HG03520 (cell line): ENCODE results near the gene OR2A7.
"Not testable (repeated sequence)": the region's sequence is repeated elsewhere in the genome, so short reads cannot be mapped to it uniquely, and the experiment has no call there.

Source experiments
- ATAC-seq: cut with Tn5 transposase; IDR thresholded peaks from one replicate; pipeline ENCODE4 v1.9.1; 2021; ENCODE audit warnings: mild to moderate bottlenecking, moderate library complexity; ENCODE audit not compliant: unreplicated experiment

Gene OR2A7

DNA sequence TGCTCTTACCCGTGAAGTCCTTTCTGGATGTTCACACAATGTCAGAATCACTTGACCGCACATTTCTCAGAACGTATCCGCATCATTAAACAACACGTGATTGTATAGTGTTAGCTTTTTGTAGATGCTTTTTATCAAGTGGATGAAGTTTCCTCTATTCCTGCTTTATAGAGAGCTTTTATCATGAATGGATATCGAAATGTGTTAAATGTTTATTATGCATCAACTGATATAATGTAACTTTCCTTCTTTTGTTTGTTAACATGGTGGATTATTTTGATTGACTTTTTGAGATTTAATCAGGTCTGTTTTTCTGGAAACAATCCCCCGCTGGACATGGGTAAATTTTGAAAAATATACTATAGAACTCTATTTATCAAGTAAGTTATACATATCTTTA, at the start of gene OR2A7:
TSS of gene OR2A7 (minus strand) at position 101 of the 400 bp plus-strand sequence. CDS start 5,164 bp downstream, outside the sequence.
- ATAC-seq = not testable (repeated sequence)

- ATAC-seq = not testable (repeated sequence)
These were observed 47.4 kb upstream of the OR2A7 start, which contains the start of gene OR2A1 for GRCh38 chr7:144311872-144312469. TSS of gene OR2A1 (plus strand) at chr7:144312419. CDS start at chr7:144318125, 5,706 bp downstream.

DNA sequence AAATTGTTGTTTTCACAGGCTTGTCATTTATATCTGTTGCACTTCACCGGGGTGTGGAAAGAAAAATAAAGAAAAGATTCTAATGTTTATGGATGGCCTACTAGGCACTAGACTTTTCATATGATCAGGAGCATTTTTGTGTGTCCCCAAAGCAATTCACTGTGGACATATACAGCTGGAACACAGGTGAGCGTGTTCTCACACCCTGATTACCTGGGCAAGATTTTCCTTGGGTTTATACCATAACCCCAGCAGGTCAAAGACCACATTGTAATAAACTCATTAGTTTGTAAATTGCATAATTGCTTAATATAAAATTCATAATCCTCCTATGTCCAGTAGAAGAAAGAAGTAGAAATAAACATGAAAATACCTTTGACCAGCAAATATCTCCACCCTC, 46.6 kb upstream of the OR2A7 start:
- ATAC-seq = not testable (repeated sequence)

GRCh38 chr7:144309702-144310101, 45.1 kb upstream of the OR2A7 start:
- not testable (repeated sequence) for ATAC-seq

GRCh38 chr7:144305156-144305555, 40.6 kb upstream of the OR2A7 start:
- not testable (repeated sequence) for ATAC-seq

- ATAC-seq = not testable (repeated sequence)
These were observed 39.0 kb upstream of the OR2A7 start for GRCh38 chr7:144303607-144304006.

- not testable (repeated sequence) for ATAC-seq
These were observed 38.1 kb upstream of the OR2A7 start for GRCh38 chr7:144302578-144303303.

DNA sequence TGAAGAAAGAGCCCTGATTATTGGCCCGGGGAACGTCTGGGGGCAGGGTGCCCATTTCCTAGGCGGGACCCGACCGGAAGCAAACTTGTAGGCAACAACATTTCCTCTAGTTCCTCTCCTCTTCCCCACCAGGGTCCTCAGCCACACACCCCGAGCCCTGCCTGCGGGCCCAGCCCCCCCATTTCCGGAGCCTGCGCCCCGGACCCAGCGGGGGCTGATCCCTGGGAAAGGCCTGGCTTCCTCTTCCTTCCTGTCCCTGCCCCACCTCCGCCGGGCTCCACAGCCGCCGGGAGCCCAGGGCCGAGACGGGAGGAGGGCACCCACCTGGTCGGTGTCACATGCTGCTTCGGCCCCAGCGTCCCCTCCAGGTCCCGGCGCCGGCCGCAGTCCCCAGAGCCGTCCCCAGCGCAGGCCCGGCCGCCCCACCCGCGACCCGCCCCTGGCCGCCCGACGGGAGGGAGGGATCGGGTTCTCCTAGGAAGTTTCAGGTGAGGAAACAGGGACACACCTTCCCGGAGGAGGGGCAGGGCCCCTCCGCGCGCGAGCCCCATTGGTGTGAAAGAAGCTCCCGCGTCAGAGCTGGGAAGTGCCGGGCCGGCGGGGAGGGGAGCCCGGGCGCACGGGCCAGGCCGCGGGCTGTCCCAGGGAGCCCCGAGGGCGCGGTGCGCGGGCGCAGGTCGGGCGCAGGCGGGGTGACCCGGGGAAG, 29.4 kb upstream of the OR2A7 start:
- ATAC-seq = peak; percentile 73

- not testable (repeated sequence) for ATAC-seq
These were observed 28.0 kb upstream of the OR2A7 start for GRCh38 chr7:144292384-144293161.

GRCh38 chr7:144291607-144292006, 27.0 kb upstream of the OR2A7 start:
- not testable (repeated sequence) for ATAC-seq

DNA sequence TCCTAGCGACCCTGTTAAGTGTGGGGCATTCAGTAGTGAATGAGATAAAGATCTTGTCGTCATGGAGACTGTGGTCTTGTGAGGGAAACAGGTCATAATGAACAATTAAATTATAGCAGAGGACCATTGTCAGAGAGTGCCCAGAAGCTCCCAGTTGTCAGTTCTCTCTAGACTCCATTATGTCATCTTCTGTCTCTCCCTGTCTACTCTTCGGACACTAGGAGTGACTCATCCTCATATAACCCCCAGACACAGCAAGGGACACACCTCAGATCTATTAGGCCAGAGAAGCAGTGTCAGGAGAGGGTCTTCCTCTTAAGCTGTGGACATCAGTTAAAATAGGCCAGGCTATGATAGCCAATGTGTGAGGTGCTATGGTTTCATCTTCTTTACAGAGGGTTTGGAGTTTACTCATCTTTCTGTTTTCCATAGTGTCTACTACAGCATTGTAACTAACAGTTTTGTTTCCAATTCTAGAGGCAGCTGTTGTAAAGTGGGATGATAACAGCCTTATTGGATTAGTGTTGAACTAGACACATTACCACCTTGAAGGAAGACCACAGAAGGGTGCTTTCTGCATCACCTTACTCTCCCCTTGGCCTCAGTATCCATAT, 22.7 kb upstream of the OR2A7 start:
- not testable (repeated sequence) for ATAC-seq

GRCh38 chr7:144283716-144284115, 19.1 kb upstream of the OR2A7 start:
- ATAC-seq = not testable (repeated sequence)

GRCh38 chr7:144282490-144282889, 17.9 kb upstream of the OR2A7 start:
- ATAC-seq = not testable (repeated sequence)

DNA sequence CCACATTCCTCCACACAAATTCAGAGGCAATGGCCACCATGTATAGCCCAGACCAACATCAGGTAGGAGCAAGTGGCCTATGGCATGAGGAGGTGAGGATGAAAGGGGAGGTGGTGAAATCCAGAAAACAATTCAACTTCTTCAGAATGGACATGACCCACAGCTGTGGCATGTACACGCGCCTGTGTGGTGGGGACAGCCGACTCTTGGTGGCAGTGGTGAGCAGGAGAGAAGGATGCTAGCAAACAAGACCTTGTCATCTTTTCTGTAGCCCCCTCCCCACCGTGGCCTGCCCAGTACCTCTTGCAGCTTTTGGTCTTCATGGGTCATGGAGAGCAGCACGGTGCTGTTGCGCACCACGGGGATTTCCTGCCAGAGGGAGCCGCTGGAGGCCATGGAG, 17.4 kb upstream of the OR2A7 start:
- ATAC-seq = not testable (repeated sequence)

GRCh38 chr7:144280010-144280409, 15.4 kb upstream of the OR2A7 start:
- ATAC-seq = peak; percentile 36

- not testable (repeated sequence) for ATAC-seq
These were observed 10.7 kb upstream of the OR2A7 start for GRCh38 chr7:144275281-144275680.

DNA sequence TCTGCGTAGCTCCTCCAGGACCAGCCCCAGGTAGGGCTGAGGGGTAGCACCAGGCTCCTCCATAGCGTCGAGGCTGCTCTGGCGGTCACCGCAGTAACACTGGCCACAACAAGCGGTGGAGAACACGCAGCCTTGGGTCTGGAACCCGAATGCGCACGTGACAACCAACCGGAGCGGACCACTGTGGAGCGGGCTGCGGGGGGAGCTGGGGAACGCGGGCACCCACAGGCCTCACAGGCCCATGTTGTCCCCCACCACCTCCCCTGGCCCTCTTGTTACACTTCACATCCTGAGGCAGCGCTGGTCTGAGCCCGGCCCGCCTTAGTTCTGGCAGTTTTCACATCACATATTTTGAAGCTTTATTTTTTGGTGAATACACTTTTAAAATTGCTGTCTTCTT, 4.6 kb upstream of the OR2A7 start, which contains the start of gene CTAGE8:
TSS of gene CTAGE8 (minus strand) at position 101 of the 400 bp plus-strand sequence. CDS start at position 63, 38 bp downstream.
- not testable (repeated sequence) for ATAC-seq

- not testable (repeated sequence) for ATAC-seq
These were observed 2.5 kb downstream of the OR2A7 start for GRCh38 chr7:144262128-144262527.

DNA sequence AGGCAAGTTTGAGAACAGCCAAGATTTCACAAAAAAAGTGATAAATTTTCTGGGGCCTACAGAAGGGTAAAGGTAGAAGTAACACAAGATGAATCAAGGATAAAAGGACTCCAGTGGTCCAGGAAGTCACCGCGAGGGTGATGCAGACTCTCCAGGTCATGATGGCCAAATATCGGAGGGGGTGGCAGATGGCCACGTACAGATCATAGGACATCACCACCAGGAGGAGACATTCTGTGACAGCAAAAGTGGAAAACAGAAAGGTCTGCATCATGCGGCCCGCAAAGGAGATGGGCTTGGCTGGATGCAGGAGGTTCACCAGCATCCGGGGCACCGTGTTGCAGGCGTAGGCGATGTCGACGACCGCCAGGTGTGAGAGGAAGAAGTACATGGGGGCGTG, 5.5 kb downstream of the OR2A7 start:
- ATAC-seq = not testable (repeated sequence)

DNA sequence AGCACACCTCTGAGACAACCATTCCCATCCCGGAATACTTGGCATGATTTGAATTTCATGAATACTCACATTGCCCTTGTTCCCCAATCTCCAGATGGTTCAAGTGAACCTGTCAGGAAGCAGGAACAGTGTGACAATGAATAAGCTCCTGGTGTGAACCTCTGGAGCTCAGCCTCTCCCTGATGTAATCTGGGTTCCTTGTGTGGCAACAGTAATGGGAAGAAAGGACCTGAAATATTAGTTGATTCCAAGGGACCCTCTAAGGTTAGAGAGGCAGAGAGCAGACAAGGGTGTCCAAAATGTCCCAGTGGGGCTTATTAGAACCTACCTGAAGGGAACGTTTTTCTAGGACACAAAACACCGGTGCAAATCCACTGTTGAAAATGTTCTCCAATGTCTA, 8.5 kb downstream of the OR2A7 start:
- ATAC-seq = no peak
